ENCODE results near the gene ADI1.

The ADI1 gene

DNA sequence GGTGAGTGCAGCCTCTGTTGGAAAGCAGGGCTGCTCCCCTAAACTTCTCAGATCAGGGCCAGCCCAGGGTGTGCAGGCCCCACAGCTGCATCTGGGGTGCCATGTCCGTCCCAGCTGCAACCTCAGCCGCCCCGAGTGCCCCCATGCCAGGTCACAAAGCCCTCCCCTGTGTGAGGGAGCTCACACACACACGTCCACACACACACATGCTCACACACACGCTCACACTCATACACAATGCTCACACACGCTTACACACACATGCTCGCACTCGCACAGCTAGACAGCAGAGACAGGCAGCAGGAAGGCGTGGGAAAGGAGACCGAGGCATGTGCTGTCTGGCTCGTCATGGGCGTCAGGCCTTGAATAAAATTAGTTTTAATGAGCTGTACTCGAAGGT, 55.4 kb downstream of the ADI1 start:
- TF ChIP-seq TAF1 (IDR thresholded peaks at IDR 0.05; ENCODE audit: borderline replicate concordance, insufficient read depth, low read length): no peak
- no peak for TF ChIP-seq SIN3A (IDR thresholded peaks at IDR 0.05; ENCODE audit: borderline replicate concordance, insufficient read depth, low read length)
- TF ChIP-seq POLR2AphosphoS5 (IDR thresholded peaks at IDR 0.05; ENCODE audit: low read depth, low read length): no peak
- no peak for TF ChIP-seq REST (IDR thresholded peaks at IDR 0.05; ENCODE audit: insufficient read depth in 1 of 2, low read depth in 2 of 2, low read length in 2 of 2)
- TF ChIP-seq FOXP2 (optimal IDR thresholded peaks at IDR 0.05; ENCODE audit: borderline replicate concordance, extremely low read depth, extremely low read length, insufficient read depth): no peak

DNA sequence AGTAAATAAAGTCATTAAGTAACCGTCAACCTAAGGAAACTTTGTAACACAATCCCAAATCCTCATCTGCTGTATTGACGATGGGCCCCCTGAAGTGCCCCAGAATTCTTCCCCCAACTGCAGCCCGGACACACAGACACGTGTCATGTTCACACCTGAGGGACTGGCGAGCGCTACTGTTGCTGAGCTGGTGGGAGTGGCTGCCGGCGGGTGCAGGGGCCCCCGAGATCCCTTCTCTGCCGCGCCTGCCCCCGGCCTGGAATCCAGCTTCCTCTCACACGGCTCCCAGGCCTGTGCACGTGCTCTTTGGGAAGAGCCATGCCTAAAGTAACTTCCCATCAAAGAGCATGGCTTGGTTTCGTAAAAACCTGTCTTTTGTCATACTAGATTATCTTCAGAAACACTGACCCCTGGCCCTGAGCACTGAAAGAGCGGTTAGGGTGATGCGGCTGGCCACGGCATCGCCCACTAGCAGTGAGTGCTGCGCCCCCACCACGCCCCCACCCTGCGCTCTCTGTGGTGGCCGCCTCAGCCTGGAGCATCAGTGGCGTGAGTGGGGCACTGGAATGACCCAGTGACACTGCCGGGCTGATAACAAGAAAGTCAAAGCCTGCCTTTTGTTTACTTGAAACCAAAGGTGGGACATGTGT, 56.0 kb downstream of the ADI1 start:
- no peak for TF ChIP-seq SIN3A (IDR thresholded peaks at IDR 0.05; ENCODE audit: borderline replicate concordance, insufficient read depth, low read length)
- no peak for TF ChIP-seq FOXP2 (optimal IDR thresholded peaks at IDR 0.05; ENCODE audit: borderline replicate concordance, extremely low read depth, extremely low read length, insufficient read depth)
- no peak for TF ChIP-seq TAF1 (IDR thresholded peaks at IDR 0.05; ENCODE audit: borderline replicate concordance, insufficient read depth, low read length)
- no peak for TF ChIP-seq REST (IDR thresholded peaks at IDR 0.05; ENCODE audit: insufficient read depth in 1 of 2, low read depth in 2 of 2, low read length in 2 of 2)
- no peak for TF ChIP-seq POLR2AphosphoS5 (IDR thresholded peaks at IDR 0.05; ENCODE audit: low read depth, low read length)

GRCh38 chr2:3462493-3463104, 56.7 kb downstream of the ADI1 start:
- TF ChIP-seq REST (IDR thresholded peaks at IDR 0.05; ENCODE audit: insufficient read depth in 1 of 2, low read depth in 2 of 2, low read length in 2 of 2): no peak
- TF ChIP-seq TAF1 (IDR thresholded peaks at IDR 0.05; ENCODE audit: borderline replicate concordance, insufficient read depth, low read length): no peak
- TF ChIP-seq POLR2AphosphoS5 (IDR thresholded peaks at IDR 0.05; ENCODE audit: low read depth, low read length): no peak
- no peak for TF ChIP-seq SIN3A (IDR thresholded peaks at IDR 0.05; ENCODE audit: borderline replicate concordance, insufficient read depth, low read length)
- no peak for TF ChIP-seq FOXP2 (optimal IDR thresholded peaks at IDR 0.05; ENCODE audit: borderline replicate concordance, extremely low read depth, extremely low read length, insufficient read depth)

- TF ChIP-seq POLR2AphosphoS5 (IDR thresholded peaks at IDR 0.05; ENCODE audit: low read depth, low read length): no peak
- no peak for TF ChIP-seq REST (IDR thresholded peaks at IDR 0.05; ENCODE audit: insufficient read depth in 1 of 2, low read depth in 2 of 2, low read length in 2 of 2)
- TF ChIP-seq TAF1 (IDR thresholded peaks at IDR 0.05; ENCODE audit: borderline replicate concordance, insufficient read depth, low read length): no peak
- TF ChIP-seq SIN3A (IDR thresholded peaks at IDR 0.05; ENCODE audit: borderline replicate concordance, insufficient read depth, low read length): no peak
- TF ChIP-seq FOXP2 (optimal IDR thresholded peaks at IDR 0.05; ENCODE audit: borderline replicate concordance, extremely low read depth, extremely low read length, insufficient read depth): no peak
These were observed 57.4 kb downstream of the ADI1 start for GRCh38 chr2:3461801-3462492.
